Lower lobe of right lung (tissue), 2 donors: Measurements from ENCODE around the gene RNF138. TPM values are rescaled to one million over a fixed set of nuclear protein-coding genes. Genes with fewer than 3 reads are reported as not detected.

Experiments
- ATAC-seq, 2 donors: fragments of 200-7000 bp; cut with Tn5 transposase; one replicate each; pipeline ENCODE4 v1.9.1; 2020 to 2022; ENCODE audit warnings: mild to moderate bottlenecking in 2 of 2, moderate library complexity in 2 of 2
- DNase-seq: peaks from one replicate; pipeline ENCODE4 v3.0.0-alpha.2; 2020
- H3K27ac ChIP-seq: fragments of 200-600 bp; one replicate; pipeline ENCODE4 v1.8.0; 2022
- H3K27me3 ChIP-seq: fragments of 200-600 bp; one replicate; pipeline ENCODE4 v1.8.0; 2022; ENCODE audit warnings: low read depth
- H3K36me3 ChIP-seq: fragments of 200-600 bp; one replicate; pipeline ENCODE4 v1.8.0; 2022; ENCODE audit warnings: mild to moderate bottlenecking
- H3K4me1 ChIP-seq: fragments of 200-600 bp; one replicate; pipeline ENCODE4 v1.8.0; 2022
- H3K4me3 ChIP-seq: fragments of 200-600 bp; one replicate; pipeline ENCODE4 v1.8.0; 2022; ENCODE audit warnings: mild to moderate bottlenecking
- H3K9me3 ChIP-seq: fragments of 200-600 bp; one replicate; pipeline ENCODE4 v1.8.0; 2022
- CTCF ChIP-seq: fragments of 200-600 bp; IDR thresholded peaks from one replicate; pipeline ENCODE4 v1.8.0; 2022; ENCODE audit warnings: antibody characterized with exemption, mild to moderate bottlenecking
- intact Hi-C: fragments of 100-400 bp; cut with DNase I; formaldehyde crosslinking; loops from one replicate; pipeline ENCODE4 v1.11.0; 2022
- total RNA-seq: library from RNA; stranded (reverse); fragmentation: NEBNext Ultra II Directional; extraction: Animal tissue kit (Norgen Biotek cat#: 25700); gene quantifications from one replicate; pipeline ENCODE4 v1.2.1, GENCODE V29; 2021
- donor health status: DM: no; HTN: yes; CAD: no; lungs with severe emphysema.

Gene RNF138
- total RNA-seq, 1 donor from 2014 or later, result 31.0 TPM

GRCh38 chr18:32114293-32114942 lies 22.7 kb downstream of the RNF138 start:
- Histone ChIP-seq H3K9me3 (no peaks in the 10 kb centered on the region), H3K27me3 (no peaks in the 10 kb centered on the region), H3K4me3 (no peak overlapping the region), H3K27ac (no peak overlapping the region), H3K36me3 (peaks cover 56% of the 10 kb centered on the region), H3K4me1 (no peaks in the 10 kb centered on the region)
- intact Hi-C loops, result no loop called here
- no peak for TF ChIP-seq CTCF
- ATAC-seq, result no peak
- no peak for DNase-seq

- peaks cover 74% of the 10 kb centered on the region for H3K36me3 ChIP-seq
- no peak for TF ChIP-seq CTCF
- H3K4me1 ChIP-seq, result no peaks in the 10 kb centered on the region
- H3K9me3 ChIP-seq, result no peaks in the 10 kb centered on the region
- intact Hi-C loops, result no loop called here
- no peak overlapping the region for H3K4me3 ChIP-seq
- H3K27me3 ChIP-seq, result no peaks in the 10 kb centered on the region
- H3K27ac ChIP-seq, result no peak overlapping the region
- ATAC-seq (no peak), DNase-seq (no peak)
These were observed 30.4 kb downstream of the RNF138 start for GRCh38 chr18:32122039-32122438.

GRCh38 chr18:32126538-32126937 lies 34.9 kb downstream of the RNF138 start:
- Histone ChIP-seq H3K27ac (no peak overlapping the region), H3K27me3 (no peaks in the 10 kb centered on the region), H3K9me3 (no peaks in the 10 kb centered on the region), H3K4me1 (no peaks in the 10 kb centered on the region), H3K4me3 (no peak overlapping the region), H3K36me3 (peaks cover 82% of the 10 kb centered on the region)
- TF ChIP-seq CTCF, result no peak
- DNase-seq, result no peak
- intact Hi-C loops, result no loop called here
- ATAC-seq, result no peak

- Histone ChIP-seq H3K36me3 (peaks cover 19% of the 10 kb centered on the region), H3K4me3 (no peak overlapping the region), H3K9me3 (no peaks in the 10 kb centered on the region), H3K27me3 (no peaks in the 10 kb centered on the region), H3K27ac (no peak overlapping the region), H3K4me1 (no peaks in the 10 kb centered on the region)
- DNase-seq (no peak), ATAC-seq (no peak)
- intact Hi-C loops, result no loop called here
- no peak for TF ChIP-seq CTCF
These were observed 44.0 kb downstream of the RNF138 start for GRCh38 chr18:32135625-32136024.

- Histone ChIP-seq H3K4me3 (no peak overlapping the region), H3K36me3 (no peaks in the 10 kb centered on the region), H3K9me3 (no peaks in the 10 kb centered on the region), H3K27me3 (no peaks in the 10 kb centered on the region), H3K4me1 (no peaks in the 10 kb centered on the region), H3K27ac (no peak overlapping the region)
- DNase-seq (no peak), ATAC-seq (no peak)
- intact Hi-C loops, result no loop called here
- TF ChIP-seq CTCF, result no peak
These were observed 46.8 kb downstream of the RNF138 start for GRCh38 chr18:32138332-32138982.
